ENCODE data around the gene EPHX1. TPM values are rescaled to one million over a fixed set of nuclear protein-coding genes. Genes with fewer than 3 reads are reported as not detected.

The EPHX1 gene
- total and polyA plus RNA-seq, 2 of the 8 experiments (the other 6 are each of a cell fraction or from before 2014, with no cell fraction given), result 45.3 to 79.1 TPM

DNA sequence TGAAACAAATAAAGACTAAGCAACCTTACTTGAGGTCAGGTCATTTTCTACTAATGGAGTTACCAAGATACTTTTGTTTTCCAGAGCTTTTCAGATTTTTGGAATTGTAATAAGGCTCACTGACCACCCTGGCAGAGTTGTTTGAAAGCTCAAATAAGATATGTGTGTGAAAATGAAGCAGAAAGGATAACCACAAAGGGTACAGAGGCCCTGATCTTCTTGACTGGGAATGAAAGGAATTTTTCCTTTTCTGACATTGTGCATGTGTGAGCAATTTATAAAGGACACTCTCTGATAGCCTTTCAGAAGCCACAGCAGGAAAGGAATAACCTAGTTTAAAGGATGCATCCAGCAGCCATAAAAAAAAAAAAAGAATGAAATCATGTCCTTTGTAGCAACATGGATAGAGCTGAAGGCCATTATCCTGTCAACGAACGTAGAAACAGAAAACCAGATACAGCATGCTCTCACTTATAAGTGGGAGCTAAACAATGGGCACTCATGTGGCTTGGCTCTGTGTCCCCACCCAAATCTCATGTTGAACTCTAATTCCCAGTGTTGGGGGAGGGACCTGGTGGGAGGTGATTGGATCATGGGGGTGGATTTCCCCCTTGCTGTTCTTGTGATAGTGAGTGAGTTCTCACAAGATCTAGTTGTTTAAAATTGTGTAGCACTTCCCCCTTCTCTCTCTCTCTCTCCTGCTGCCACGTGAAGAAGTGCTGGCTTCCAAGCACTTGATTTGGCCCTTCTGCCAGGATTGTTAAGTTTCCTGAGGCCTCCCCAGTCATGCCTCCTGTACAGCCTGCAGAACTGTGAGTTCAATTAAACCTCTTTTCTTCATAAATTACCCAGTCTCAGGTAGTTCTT lies 35.4 kb upstream of the EPHX1 start (continued):
- TF ChIP-seq KDM4A (IDR thresholded peaks at IDR 0.05; ENCODE audit: low read depth, low read length, severe bottlenecking) (no peak), BACH1 (IDR thresholded peaks at IDR 0.05; ENCODE audit: low read length) (no peak), TCF12 (IDR thresholded peaks at IDR 0.05; ENCODE audit: low read depth, low read length) (no peak), ASH2L (IDR thresholded peaks at IDR 0.05; ENCODE audit: low read length) (no peak), RXRA (IDR thresholded peaks at IDR 0.05; ENCODE audit: insufficient read depth, low read depth, low read length) (no peak), SP2 (IDR thresholded peaks at IDR 0.05; ENCODE audit: low read length) (no peak), TAF7 (optimal IDR thresholded peaks at IDR 0.05; ENCODE audit: borderline replicate concordance, low read depth, low read length) (no peak), TBP (IDR thresholded peaks at IDR 0.05; ENCODE audit: low read depth, low read length) (no peak), RFX5 (IDR thresholded peaks at IDR 0.05; ENCODE audit: borderline replicate concordance, low read depth, low read length) (no peak)
